ENCODE data around the gene TMEM135. TPM values are rescaled to one million over a fixed set of nuclear protein-coding genes. Genes with fewer than 3 reads are reported as not detected.

The TMEM135 gene
- total and polyA plus RNA-seq, 2 donors from 2014 or later: 12.0 to 24.6 TPM

DNA sequence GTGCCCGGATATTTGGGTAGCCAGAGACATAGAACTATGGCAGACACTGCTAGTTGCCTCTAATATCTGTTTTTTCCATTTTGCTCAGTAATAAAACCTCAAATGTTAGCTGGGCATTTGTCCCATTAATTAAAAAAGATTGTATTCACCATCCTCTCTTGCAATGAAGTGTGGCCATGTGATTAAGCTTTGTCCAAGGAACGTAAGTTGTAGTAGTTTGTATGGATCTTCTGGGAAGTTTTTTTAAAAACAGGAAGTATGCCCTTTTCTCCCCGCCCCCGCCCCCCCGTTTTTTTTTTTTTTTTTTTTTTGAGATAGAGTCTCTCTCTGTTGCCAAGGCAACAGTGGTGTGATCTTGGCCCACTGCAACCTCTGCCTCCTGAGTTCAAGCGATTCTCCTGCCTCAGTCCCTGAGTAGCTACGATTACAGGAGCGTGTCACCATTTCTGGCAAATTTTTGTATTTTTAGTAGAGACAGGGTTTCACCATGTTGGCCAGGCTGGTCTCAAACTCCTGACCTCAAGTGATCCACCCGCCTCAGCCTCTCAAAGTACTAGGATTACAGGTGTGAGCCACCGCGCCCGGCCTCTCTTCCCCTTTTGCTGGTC lies 1.7 kb upstream of the TMEM135 start:
- intact Hi-C loops (cut with DNase I): no loop called here

DNA sequence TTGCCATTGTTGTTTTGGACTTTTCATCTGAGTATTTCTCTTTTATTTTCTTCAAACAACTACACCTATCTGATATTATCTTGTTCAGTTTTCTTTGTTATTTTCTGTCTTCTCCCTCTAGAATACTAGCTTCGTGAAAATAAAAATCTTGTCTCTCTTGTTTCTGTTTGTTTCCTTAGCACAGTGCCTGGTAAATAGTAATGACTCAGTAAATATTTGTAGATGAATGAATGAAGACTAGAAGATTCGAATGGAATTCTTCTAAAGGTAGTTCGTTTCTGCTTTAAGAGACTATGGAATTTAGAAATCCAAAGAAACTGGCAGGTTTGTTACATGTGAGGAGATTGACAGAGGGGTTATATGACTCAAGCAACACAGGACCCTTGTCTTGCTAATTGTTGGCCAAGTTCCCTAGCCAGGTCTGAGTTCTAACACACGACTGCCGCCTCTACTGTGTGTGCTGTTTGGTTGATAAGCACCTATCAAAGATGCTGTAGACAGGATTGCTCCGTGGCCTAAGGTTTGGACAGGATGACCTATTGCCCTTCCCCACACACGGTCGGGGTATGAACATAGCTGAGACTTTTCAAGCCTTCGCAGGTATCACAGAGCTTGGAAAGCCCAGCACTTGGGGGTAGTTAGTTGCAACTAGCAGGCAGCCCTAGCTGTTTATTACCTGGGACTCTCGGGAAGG lies 831 bp upstream of the TMEM135 start:
- no peaks in the 10 kb centered on the region for H3K36me3 ChIP-seq (ENCODE audit: control insufficient read depth in 2 of 3, insufficient read depth in 3 of 3, low read length in 3 of 3)
- peak overlapping the region; percentile 72 to 79 (median 74) for H3K4me3 ChIP-seq (ENCODE audit: low read length in 3 of 3)
- intact Hi-C loops (cut with DNase I): no loop called here
- peak overlapping the region; percentile 68 to 81 (median 79) for H3K9ac ChIP-seq (ENCODE audit: low read length in 3 of 3)
- H3K27ac ChIP-seq (ENCODE audit: low read depth in 2 of 2, low read length in 2 of 2): peak overlapping the region; percentile 85 to 90
- no peaks in the 10 kb centered on the region for H3K27me3 ChIP-seq (ENCODE audit: control insufficient read depth, insufficient read depth, low read length)
- peaks cover 0 to 12% (median 0%) of the 10 kb centered on the region in 3 donors for H3K4me1 ChIP-seq (ENCODE audit: control insufficient read depth in 2 of 3, insufficient read depth in 2 of 3, low read depth in 1 of 3, low read length in 3 of 3)
- TF ChIP-seq, protein P1, sequence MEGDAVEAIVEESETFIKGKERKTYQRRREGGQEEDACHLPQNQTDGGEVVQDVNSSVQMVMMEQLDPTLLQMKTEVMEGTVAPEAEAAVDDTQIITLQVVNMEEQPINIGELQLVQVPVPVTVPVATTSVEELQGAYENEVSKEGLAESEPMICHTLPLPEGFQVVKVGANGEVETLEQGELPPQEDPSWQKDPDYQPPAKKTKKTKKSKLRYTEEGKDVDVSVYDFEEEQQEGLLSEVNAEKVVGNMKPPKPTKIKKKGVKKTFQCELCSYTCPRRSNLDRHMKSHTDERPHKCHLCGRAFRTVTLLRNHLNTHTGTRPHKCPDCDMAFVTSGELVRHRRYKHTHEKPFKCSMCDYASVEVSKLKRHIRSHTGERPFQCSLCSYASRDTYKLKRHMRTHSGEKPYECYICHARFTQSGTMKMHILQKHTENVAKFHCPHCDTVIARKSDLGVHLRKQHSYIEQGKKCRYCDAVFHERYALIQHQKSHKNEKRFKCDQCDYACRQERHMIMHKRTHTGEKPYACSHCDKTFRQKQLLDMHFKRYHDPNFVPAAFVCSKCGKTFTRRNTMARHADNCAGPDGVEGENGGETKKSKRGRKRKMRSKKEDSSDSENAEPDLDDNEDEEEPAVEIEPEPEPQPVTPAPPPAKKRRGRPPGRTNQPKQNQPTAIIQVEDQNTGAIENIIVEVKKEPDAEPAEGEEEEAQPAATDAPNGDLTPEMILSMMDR (IDR thresholded peaks at IDR 0.05; ENCODE audit: borderline replicate concordance, extremely low read depth, insufficient read depth): no peak
- FAIRE-seq (no peak), DNase-seq (no peak)
- no peaks in the 10 kb centered on the region for H3K9me3 ChIP-seq (ENCODE audit: control insufficient read depth in 2 of 3, insufficient read depth in 1 of 3, low read length in 3 of 3)

More for the DNA sequence above, 1.7 kb upstream of the TMEM135 start:
- Histone ChIP-seq H3K27ac (ENCODE audit: low read depth in 2 of 2, low read length in 2 of 2) (no peak overlapping the region), H3K4me1 (ENCODE audit: control insufficient read depth in 2 of 3, insufficient read depth in 2 of 3, low read depth in 1 of 3, low read length in 3 of 3) (peaks cover 0 to 12% (median 0%) of the 10 kb centered on the region in 3 donors), H3K9me3 (ENCODE audit: control insufficient read depth in 2 of 3, insufficient read depth in 1 of 3, low read length in 3 of 3) (no peaks in the 10 kb centered on the region), H3K4me3 (ENCODE audit: low read length in 3 of 3) (no peak overlapping the region), H3K36me3 (ENCODE audit: control insufficient read depth in 2 of 3, insufficient read depth in 3 of 3, low read length in 3 of 3) (no peaks in the 10 kb centered on the region), H3K27me3 (ENCODE audit: control insufficient read depth, insufficient read depth, low read length) (no peaks in the 10 kb centered on the region), H3K9ac (ENCODE audit: low read length in 3 of 3) (no peak overlapping the region)
- TF ChIP-seq, protein P1 (IDR thresholded peaks at IDR 0.05; ENCODE audit: borderline replicate concordance, extremely low read depth, insufficient read depth): no peak
- FAIRE-seq (no peak), DNase-seq (no peak)

DNA sequence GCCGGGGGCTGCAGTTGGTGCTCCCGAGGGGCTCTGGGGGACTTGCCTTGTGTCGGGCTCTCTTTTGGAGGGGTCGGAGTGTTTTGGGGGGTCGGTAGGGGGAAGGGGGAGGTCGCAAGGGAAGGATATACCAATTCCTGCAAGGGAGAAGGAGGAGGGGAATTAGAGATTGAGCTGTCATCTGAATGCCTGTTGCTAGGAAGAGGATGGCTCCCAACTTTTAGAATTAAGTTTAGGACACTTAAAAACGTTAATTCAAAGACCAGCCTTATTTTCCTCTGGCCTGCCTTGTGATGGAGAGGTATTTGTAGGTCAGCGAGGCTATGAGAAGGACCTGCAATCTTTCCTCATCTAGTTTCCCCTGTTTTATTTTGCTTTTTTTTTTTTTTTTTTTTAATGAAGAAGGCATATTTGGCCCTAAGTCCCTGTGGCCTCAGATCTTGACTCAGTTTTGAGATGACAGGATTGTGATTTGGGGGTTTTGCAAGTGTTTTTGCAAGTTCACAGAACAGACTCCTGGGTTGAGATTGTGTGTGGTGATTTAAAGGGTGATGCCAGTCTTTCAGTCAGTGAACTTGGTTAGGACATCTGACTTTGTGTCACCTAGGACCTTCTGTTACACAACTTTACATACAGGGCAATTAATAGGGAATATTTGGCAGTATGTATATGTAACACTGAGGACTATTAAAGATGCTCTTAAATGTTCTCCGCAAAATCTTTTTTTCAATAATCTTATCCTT lies 672 bp downstream of the TMEM135 start:
- peak overlapping the region; percentile 72 to 79 (median 74) for H3K4me3 ChIP-seq (ENCODE audit: low read length in 3 of 3)
- no peaks in the 10 kb centered on the region for H3K27me3 ChIP-seq (ENCODE audit: control insufficient read depth, insufficient read depth, low read length)
- peak overlapping the region; percentile 75 to 94 for H3K27ac ChIP-seq (ENCODE audit: low read depth in 2 of 2, low read length in 2 of 2)
- TF ChIP-seq, protein P1 (IDR thresholded peaks at IDR 0.05; ENCODE audit: borderline replicate concordance, extremely low read depth, insufficient read depth): no peak
- H3K36me3 ChIP-seq (ENCODE audit: control insufficient read depth in 2 of 3, insufficient read depth in 3 of 3, low read length in 3 of 3): no peaks in the 10 kb centered on the region
- FAIRE-seq (no peak), DNase-seq (no peak)
- peaks cover 0 to 12% (median 0%) of the 10 kb centered on the region in 3 donors for H3K4me1 ChIP-seq (ENCODE audit: control insufficient read depth in 2 of 3, insufficient read depth in 2 of 3, low read depth in 1 of 3, low read length in 3 of 3)
- peak overlapping the region; percentile 44 to 79 (median 76) for H3K9ac ChIP-seq (ENCODE audit: low read length in 3 of 3)
- intact Hi-C loops (cut with DNase I): no loop called here
- no peaks in the 10 kb centered on the region for H3K9me3 ChIP-seq (ENCODE audit: control insufficient read depth in 2 of 3, insufficient read depth in 1 of 3, low read length in 3 of 3)

All from kidney (tissue), 14 donors.